ENCODE data around the gene CAPN13.

DNA sequence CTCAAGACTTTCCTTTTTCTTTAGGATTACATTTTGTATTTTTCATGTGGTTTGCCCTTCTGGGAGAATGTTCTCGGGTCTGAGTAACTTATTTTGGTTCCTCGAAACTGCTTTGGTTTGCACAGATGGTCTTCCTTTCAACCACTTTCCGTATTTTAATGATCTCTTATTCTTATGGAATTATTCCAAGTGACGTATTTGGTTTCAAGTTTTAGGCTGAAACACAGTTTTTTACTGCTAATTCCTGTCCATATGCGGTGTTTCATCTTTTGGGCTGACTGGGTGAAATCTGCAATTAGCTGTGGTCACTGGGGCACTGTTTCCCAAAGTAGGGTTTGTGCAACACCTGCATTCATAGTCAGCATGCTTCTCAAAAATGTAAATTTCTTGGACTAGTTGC is 122.7 kb downstream of the CAPN13 start:
- TF ChIP-seq EZH2 (IDR thresholded peaks at IDR 0.05; ENCODE audit: borderline replicate concordance, low read length): no peak
- TF ChIP-seq, protein P1, sequence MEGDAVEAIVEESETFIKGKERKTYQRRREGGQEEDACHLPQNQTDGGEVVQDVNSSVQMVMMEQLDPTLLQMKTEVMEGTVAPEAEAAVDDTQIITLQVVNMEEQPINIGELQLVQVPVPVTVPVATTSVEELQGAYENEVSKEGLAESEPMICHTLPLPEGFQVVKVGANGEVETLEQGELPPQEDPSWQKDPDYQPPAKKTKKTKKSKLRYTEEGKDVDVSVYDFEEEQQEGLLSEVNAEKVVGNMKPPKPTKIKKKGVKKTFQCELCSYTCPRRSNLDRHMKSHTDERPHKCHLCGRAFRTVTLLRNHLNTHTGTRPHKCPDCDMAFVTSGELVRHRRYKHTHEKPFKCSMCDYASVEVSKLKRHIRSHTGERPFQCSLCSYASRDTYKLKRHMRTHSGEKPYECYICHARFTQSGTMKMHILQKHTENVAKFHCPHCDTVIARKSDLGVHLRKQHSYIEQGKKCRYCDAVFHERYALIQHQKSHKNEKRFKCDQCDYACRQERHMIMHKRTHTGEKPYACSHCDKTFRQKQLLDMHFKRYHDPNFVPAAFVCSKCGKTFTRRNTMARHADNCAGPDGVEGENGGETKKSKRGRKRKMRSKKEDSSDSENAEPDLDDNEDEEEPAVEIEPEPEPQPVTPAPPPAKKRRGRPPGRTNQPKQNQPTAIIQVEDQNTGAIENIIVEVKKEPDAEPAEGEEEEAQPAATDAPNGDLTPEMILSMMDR (IDR thresholded peaks at IDR 0.05; ENCODE audit: low read length): no peak
